ENCODE measurements around the gene SULT1A1.
"Not testable (repeated sequence)": the region's sequence is repeated elsewhere in the genome, so short reads cannot be mapped to it uniquely, and the experiment has no call there.

The SULT1A1 gene
- 1.0 to 5.9 (median 2.3) reads per million in 9 experiments for total RNA-seq

DNA sequence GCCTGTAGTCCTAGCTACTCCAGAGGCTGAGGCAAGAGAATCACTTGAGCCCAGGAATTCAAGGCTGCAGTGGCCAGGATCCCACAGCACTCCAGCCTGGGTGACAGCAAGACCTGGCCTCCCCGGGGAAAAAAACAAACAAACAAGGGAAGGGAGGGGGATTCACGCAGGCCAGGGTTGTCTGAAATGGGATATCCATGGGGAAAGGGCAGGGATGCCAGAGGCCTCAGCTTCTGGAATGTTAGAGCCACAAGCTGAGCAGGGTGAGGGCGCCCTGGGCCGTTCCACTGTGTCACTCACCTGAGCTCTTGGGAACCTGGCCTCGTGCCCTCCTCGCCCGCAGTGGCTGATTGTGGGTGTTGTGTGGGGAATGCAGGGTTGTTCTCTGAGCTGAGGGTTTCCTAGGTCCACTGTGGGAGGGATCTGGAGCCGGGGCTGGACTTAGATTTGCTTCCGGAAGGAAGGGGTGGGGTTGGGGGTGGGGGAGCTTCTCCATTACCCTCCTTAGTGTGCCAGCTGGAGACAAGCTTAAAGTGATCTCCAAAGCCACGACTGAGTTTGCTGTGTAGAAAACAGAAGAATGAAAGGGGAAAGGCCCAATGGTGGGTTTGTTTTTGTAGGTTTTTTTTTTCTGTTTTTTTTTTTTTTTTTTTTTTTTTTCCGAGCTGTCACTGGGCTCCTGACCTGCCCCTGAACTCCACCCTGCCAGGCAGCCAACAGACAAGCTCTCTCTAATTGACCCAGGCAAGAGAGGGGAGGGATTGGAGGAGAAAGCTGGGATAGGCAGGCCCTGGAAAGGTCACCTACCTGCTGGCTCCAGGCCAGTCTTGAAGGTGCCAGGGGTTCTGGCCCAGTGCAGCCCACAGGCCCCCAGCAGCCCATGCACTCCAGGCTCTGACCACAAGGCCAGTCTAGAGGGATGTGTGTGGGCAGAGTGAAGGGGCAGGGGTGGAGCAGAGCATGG is at the start of gene SULT1A1:
SULT1A1 (minus strand) TSS at position 414 of the 964 bp plus-strand sequence. CDS start 1,189 bp downstream, outside the sequence.
- H3K27ac Mint-ChIP-seq = peak within 1 kb of the TSS in 1 of 2 donors; percentile 87
- no peak for ATAC-seq (replicated peaks)

DNA sequence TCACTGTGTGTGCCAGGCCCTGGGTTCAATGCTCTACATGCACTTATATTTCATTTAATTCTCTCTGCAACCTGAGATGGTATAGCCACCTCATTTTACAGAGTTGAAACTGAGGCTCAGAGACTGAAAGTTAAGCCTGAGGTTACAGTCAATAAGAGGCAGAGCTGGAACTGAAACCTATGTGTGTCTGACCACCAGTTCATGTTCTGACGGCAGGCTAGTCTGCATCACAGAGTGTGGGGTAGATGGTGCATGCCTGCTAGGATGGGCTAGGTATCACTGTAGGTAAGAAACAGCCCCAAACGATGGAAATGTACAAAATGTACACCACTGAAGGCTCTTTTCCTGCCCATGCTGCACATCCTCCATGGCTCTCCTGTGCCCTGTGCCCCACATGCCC is 30.1 kb upstream of the SULT1A1 start:
- not testable (repeated sequence) for DNase-seq; ATAC-seq (replicated peaks); H3K4me3 Mint-ChIP-seq; H3K27ac Mint-ChIP-seq; H3K36me3 Mint-ChIP-seq (ENCODE audit: insufficient read depth); H3K4me1 Mint-ChIP-seq (ENCODE audit: low read depth in 2 of 2); H3K9me3 Mint-ChIP-seq; H3K27me3 Mint-ChIP-seq

More for the DNA sequence above, at the start of gene SULT1A1:
- H3K4me3 Mint-ChIP-seq = peak within 1 kb of the TSS in 1 of 2 donors; percentile 19
- H3K4me1 Mint-ChIP-seq (ENCODE audit: low read depth in 2 of 2) = peaks cover 0 to 7% of the 10 kb centered on the region in 2 donors
- H3K27me3 Mint-ChIP-seq = no peaks in the 10 kb centered on the region
- DNase-seq = no peak
- H3K36me3 Mint-ChIP-seq (ENCODE audit: insufficient read depth) = peaks cover 5% of the 10 kb centered on the region
- H3K9me3 Mint-ChIP-seq = no peaks in the 10 kb centered on the region

DNA sequence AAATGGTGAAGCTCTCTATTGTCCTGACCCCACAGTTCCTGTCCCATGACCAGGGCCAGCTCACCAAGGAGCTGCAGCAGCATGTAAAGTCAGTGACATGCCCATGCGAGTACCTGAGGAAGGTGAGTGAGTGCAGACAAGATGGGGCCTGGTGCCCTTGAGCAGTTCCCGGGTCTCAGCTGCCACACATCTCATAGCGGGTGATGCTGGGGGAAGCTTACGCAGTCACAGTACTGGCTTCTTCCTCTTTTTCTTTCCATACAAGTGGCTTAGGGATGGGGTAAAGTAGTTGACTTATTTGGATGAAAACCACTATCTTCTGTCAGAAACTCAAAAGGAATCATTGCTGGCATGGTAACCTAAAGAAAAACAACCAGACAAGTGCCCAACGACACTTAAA is 28.5 kb upstream of the SULT1A1 start:
- H3K27ac Mint-ChIP-seq; ATAC-seq (replicated peaks); H3K9me3 Mint-ChIP-seq; H3K4me3 Mint-ChIP-seq; DNase-seq; H3K27me3 Mint-ChIP-seq; H3K36me3 Mint-ChIP-seq (ENCODE audit: insufficient read depth); H3K4me1 Mint-ChIP-seq (ENCODE audit: low read depth in 2 of 2): not testable (repeated sequence)

DNA sequence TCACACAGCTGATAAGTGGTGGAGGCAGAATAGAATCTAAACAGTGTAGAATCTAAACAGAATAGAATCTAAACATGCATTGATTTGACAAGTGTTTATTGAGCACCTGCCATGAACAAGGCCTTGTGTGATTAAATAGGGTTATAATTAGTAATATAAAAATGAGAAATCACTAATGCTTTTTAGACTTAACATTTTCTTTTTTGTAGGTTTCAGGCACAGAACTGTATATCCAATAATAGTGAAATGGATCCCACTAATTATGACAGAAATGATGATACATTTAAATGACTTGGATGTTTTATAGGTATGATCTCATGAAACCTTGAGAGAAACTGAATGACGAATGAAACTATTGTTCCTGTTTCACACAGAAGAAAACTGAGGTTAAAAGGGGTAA is 27.9 kb upstream of the SULT1A1 start, which contains the start of gene NPIPB8:
NPIPB8 (plus strand) TSS at position 301 of the 400 bp plus-strand sequence. CDS start 296 bp downstream, outside the sequence.
- H3K27ac Mint-ChIP-seq; H3K36me3 Mint-ChIP-seq (ENCODE audit: insufficient read depth); ATAC-seq (replicated peaks); H3K27me3 Mint-ChIP-seq; H3K9me3 Mint-ChIP-seq; H3K4me1 Mint-ChIP-seq (ENCODE audit: low read depth in 2 of 2); DNase-seq; H3K4me3 Mint-ChIP-seq: not testable (repeated sequence)

DNA sequence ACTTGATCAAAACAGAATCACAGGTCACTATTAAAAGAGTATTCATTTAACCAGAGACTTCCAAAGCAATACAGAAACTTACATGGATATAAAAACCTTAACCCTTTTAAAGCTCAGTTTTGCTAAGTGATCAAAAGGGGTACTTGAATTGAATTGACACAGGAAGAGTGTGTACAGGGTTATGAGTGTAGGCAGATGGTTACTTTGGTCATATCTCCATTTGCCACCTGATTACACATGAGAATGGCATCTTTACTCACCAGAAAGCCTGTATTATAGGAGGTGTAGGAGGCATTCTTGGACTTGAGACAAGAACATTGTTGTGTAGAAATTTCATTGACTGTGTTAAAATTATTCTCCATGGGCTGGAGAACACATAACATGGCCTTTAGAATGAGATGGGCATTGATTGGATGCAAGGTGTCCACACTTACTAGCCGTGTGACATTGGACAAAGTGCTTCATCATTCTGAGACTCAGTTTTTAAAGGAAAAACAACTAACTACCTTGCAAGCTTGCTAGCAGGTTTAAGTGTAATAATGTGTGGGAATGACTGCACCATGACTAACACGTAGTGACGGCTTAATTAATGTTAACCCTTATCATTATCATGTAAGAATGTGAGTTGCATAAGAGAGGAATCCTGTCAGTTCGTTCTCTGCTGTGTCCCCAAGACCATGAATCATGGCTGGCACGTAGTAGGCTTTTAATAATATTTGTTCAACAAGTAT is 26.4 kb upstream of the SULT1A1 start:
- not testable (repeated sequence) for H3K4me1 Mint-ChIP-seq (ENCODE audit: low read depth in 2 of 2); H3K27ac Mint-ChIP-seq; H3K27me3 Mint-ChIP-seq; H3K36me3 Mint-ChIP-seq (ENCODE audit: insufficient read depth); H3K9me3 Mint-ChIP-seq; ATAC-seq (replicated peaks); H3K4me3 Mint-ChIP-seq; DNase-seq

DNA sequence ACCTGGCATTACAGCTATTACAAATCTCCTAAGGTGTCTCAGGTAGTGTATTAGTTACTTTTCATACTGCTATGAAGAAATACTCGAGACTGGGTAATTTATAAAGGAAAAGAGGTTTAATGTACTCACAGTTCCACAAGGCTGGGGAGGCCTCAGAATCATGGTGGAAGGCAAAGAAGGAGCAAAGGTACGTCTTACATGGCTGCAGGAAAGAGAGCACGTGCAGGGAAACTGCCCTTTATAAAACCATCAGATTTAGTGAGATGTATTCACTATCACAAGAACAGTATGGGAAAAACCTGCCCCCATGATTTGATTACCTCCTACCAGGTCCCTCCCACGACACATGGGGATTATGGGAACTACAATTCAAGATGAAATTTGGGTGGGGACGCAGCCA is 21.1 kb upstream of the SULT1A1 start:
- DNase-seq; H3K36me3 Mint-ChIP-seq (ENCODE audit: insufficient read depth); H3K9me3 Mint-ChIP-seq; ATAC-seq (replicated peaks); H3K4me1 Mint-ChIP-seq (ENCODE audit: low read depth in 2 of 2); H3K27ac Mint-ChIP-seq; H3K27me3 Mint-ChIP-seq; H3K4me3 Mint-ChIP-seq: not testable (repeated sequence)

- ATAC-seq (replicated peaks) (peak; percentile 92), DNase-seq (peak; percentile 32 to 49 (median 45))
- H3K27ac Mint-ChIP-seq = peak overlapping the region; percentile 51 to 81
- peaks cover 4% of the 10 kb centered on the region for H3K36me3 Mint-ChIP-seq (ENCODE audit: insufficient read depth)
- peaks cover 0 to 8% of the 10 kb centered on the region in 2 donors for H3K27me3 Mint-ChIP-seq
- peak overlapping the region; percentile 76 to 77 for H3K4me3 Mint-ChIP-seq
- peaks cover 12 to 21% of the 10 kb centered on the region in 2 donors for H3K4me1 Mint-ChIP-seq (ENCODE audit: low read depth in 2 of 2)
- no peaks in the 10 kb centered on the region for H3K9me3 Mint-ChIP-seq
These were observed 13.4 kb upstream of the SULT1A1 start for GRCh38 chr16:28623172-28623711.

DNA sequence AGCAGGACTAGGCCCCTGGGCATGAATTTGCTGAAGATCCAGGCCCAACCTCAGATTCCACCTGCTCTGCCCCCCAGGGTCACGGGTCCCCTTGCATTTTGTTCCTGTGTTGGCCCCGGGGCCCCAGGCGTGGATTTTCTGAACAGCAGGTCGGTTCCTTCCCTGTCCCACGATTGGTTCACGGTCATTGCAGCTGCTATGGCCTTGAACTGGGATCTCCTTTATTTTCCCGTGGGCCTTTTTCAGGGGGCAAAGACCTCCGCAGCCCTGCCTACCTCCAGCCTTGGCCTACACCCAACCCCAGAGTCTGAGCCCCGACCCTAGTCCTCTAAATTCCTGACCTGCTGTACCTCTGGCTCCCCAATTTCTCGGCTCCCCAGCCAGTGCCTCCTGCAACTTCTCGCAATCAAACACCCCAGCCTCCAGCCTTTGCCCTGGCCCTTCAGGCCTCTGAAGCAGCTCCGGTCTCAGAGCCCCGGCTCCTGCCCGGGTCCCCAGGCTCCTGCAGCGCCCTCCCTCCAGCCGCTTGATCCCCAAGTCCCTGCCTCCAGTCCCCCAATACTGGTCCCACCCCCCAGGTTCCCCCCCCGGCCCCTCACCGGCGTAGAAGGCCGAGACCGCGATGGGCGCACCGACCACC is 12.8 kb upstream of the SULT1A1 start:
- not testable (repeated sequence) for H3K9me3 Mint-ChIP-seq; H3K36me3 Mint-ChIP-seq (ENCODE audit: insufficient read depth); DNase-seq; H3K27me3 Mint-ChIP-seq; ATAC-seq (replicated peaks)
- Mint-ChIP-seq H3K27ac (peak overlapping the region; percentile 51 to 81), H3K4me1 (ENCODE audit: low read depth in 2 of 2) (peaks cover 12 to 21% of the 10 kb centered on the region in 2 donors), H3K4me3 (peak overlapping the region; percentile 76 to 77)

GRCh38 chr16:28621481-28622155 is 11.8 kb upstream of the SULT1A1 start:
- ATAC-seq (replicated peaks) (no peak), DNase-seq (no peak)
- Mint-ChIP-seq H3K27ac (peak overlapping the region; percentile 39 to 81), H3K9me3 (no peaks in the 10 kb centered on the region), H3K4me3 (peak overlapping the region; percentile 76 to 77), H3K36me3 (ENCODE audit: insufficient read depth) (peaks cover 10% of the 10 kb centered on the region), H3K27me3 (no peaks in the 10 kb centered on the region), H3K4me1 (ENCODE audit: low read depth in 2 of 2) (peaks cover 12 to 21% of the 10 kb centered on the region in 2 donors)

DNA sequence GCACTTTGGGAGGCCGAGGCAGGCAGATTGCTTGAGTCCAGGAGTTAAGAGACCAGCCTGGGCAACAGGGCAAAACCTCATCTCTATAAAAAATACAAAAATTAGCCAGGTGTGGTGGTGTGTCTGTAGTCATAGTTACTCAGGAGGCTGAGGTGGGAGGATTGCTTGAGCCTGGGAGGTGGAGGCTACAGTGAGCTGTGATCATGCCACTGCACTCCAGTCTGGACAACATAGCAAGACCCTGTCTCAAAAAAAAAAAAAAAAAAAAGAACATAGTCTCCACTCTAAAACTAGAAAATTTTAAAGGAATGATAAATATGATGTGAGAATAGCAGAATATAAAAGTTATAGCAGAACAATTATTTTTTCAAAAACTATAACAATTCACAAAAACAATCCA is 10.5 kb upstream of the SULT1A1 start:
- ATAC-seq (replicated peaks); H3K27me3 Mint-ChIP-seq; H3K9me3 Mint-ChIP-seq; DNase-seq; H3K4me3 Mint-ChIP-seq: not testable (repeated sequence)
- peaks cover 13 to 21% of the 10 kb centered on the region in 2 donors for H3K4me1 Mint-ChIP-seq (ENCODE audit: low read depth in 2 of 2)
- H3K36me3 Mint-ChIP-seq (ENCODE audit: insufficient read depth) = peaks cover 11% of the 10 kb centered on the region
- H3K27ac Mint-ChIP-seq = peak overlapping the region in 1 of 2 donors; percentile 6

GRCh38 chr16:28617874-28618273 is 8.0 kb upstream of the SULT1A1 start:
- ATAC-seq (replicated peaks) (no peak), DNase-seq (no peak)
- Mint-ChIP-seq H3K27me3 (no peaks in the 10 kb centered on the region), H3K27ac (peak overlapping the region in 1 of 2 donors; percentile 38), H3K36me3 (ENCODE audit: insufficient read depth) (peaks cover 11% of the 10 kb centered on the region), H3K4me3 (no peak overlapping the region), H3K4me1 (ENCODE audit: low read depth in 2 of 2) (peaks cover 9 to 14% of the 10 kb centered on the region in 2 donors), H3K9me3 (no peaks in the 10 kb centered on the region)

- ATAC-seq (replicated peaks) (no peak), DNase-seq (no peak)
- H3K27ac Mint-ChIP-seq = peak overlapping the region in 1 of 2 donors; percentile 9
- H3K36me3 Mint-ChIP-seq (ENCODE audit: insufficient read depth) = peaks cover 11% of the 10 kb centered on the region
- no peak overlapping the region for H3K4me3 Mint-ChIP-seq
- H3K9me3 Mint-ChIP-seq = no peaks in the 10 kb centered on the region
- H3K4me1 Mint-ChIP-seq (ENCODE audit: low read depth in 2 of 2) = peaks cover 1 to 3% of the 10 kb centered on the region in 2 donors
- no peaks in the 10 kb centered on the region for H3K27me3 Mint-ChIP-seq
These were observed 6.8 kb upstream of the SULT1A1 start for GRCh38 chr16:28616636-28617035.
